ENCODE measurements around the gene SORCS2. TPM values are rescaled to one million over a fixed set of nuclear protein-coding genes. Genes with fewer than 3 reads are reported as not detected.

Gene SORCS2
- total RNA-seq, 1 experiment from 2014 or later: not detected

GRCh38 chr4:7650606-7651385 lies 458.5 kb downstream of the SORCS2 start:
- POLR2A ChIA-PET: interaction anchor here (0.7 to 1.8 kb wide), 4 partner anchors 20 to 444 kb away, joined by 3 to 7 read pairs (median 4); no protein-coding TSS in a partner anchor
- Mint-ChIP-seq H3K4me1 (ENCODE audit: insufficient read depth, unreplicated experiment) (peaks cover 39% of the 10 kb centered on the region), H3K27ac (ENCODE audit: low read depth, unreplicated experiment) (peak overlapping the region; percentile 21), H3K4me3 (ENCODE audit: unreplicated experiment) (no peak overlapping the region), H3K9me3 (ENCODE audit: unreplicated experiment) (no peaks in the 10 kb centered on the region), H3K36me3 (ENCODE audit: insufficient read depth, unreplicated experiment) (no peaks in the 10 kb centered on the region), H3K27me3 (ENCODE audit: insufficient read depth, unreplicated experiment) (no peaks in the 10 kb centered on the region)
- intact Hi-C loops (cut with micrococcal nuclease): loop anchor here (2.0 kb wide), 1 partner anchor 188 kb away; no protein-coding TSS in a partner anchor
- no TSS peak for BruUV-seq (replicated peaks)
- CTCF ChIA-PET: interaction anchor here (0.8 kb wide), 1 partner anchor 20 kb away, joined by 7 read pairs; no protein-coding TSS in a partner anchor
- TF ChIP-seq, protein P1, sequence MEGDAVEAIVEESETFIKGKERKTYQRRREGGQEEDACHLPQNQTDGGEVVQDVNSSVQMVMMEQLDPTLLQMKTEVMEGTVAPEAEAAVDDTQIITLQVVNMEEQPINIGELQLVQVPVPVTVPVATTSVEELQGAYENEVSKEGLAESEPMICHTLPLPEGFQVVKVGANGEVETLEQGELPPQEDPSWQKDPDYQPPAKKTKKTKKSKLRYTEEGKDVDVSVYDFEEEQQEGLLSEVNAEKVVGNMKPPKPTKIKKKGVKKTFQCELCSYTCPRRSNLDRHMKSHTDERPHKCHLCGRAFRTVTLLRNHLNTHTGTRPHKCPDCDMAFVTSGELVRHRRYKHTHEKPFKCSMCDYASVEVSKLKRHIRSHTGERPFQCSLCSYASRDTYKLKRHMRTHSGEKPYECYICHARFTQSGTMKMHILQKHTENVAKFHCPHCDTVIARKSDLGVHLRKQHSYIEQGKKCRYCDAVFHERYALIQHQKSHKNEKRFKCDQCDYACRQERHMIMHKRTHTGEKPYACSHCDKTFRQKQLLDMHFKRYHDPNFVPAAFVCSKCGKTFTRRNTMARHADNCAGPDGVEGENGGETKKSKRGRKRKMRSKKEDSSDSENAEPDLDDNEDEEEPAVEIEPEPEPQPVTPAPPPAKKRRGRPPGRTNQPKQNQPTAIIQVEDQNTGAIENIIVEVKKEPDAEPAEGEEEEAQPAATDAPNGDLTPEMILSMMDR (IDR thresholded peaks at IDR 0.05; ENCODE audit: unreplicated experiment): no peak
- DNase-seq (ENCODE audit: unreplicated experiment): peak; percentile 65

GRCh38 chr4:7651461-7651921 lies 459.2 kb downstream of the SORCS2 start:
- Mint-ChIP-seq H3K9me3 (ENCODE audit: unreplicated experiment) (no peaks in the 10 kb centered on the region), H3K4me1 (ENCODE audit: insufficient read depth, unreplicated experiment) (peaks cover 39% of the 10 kb centered on the region), H3K27me3 (ENCODE audit: insufficient read depth, unreplicated experiment) (no peaks in the 10 kb centered on the region), H3K27ac (ENCODE audit: low read depth, unreplicated experiment) (peak overlapping the region; percentile 21), H3K36me3 (ENCODE audit: insufficient read depth, unreplicated experiment) (no peaks in the 10 kb centered on the region), H3K4me3 (ENCODE audit: unreplicated experiment) (no peak overlapping the region)
- ChIA-PET POLR2A (interaction anchor here (0.7 to 1.8 kb wide), 4 partner anchors 21 to 445 kb away, joined by 3 to 7 read pairs (median 4); no protein-coding TSS in a partner anchor), CTCF (no interaction called here)
- no TSS peak for BruUV-seq (replicated peaks)
- DNase-seq (ENCODE audit: unreplicated experiment): peak; percentile 50
- intact Hi-C loops (cut with micrococcal nuclease): loop anchor here (2.0 kb wide), 1 partner anchor 189 kb away; no protein-coding TSS in a partner anchor
- TF ChIP-seq, protein P1 (IDR thresholded peaks at IDR 0.05; ENCODE audit: unreplicated experiment): no peak

- TF ChIP-seq, protein P1 (IDR thresholded peaks at IDR 0.05; ENCODE audit: unreplicated experiment): no peak
- Mint-ChIP-seq H3K4me1 (ENCODE audit: insufficient read depth, unreplicated experiment) (peaks cover 39% of the 10 kb centered on the region), H3K36me3 (ENCODE audit: insufficient read depth, unreplicated experiment) (no peaks in the 10 kb centered on the region), H3K9me3 (ENCODE audit: unreplicated experiment) (no peaks in the 10 kb centered on the region), H3K27ac (ENCODE audit: low read depth, unreplicated experiment) (peak overlapping the region; percentile 21), H3K27me3 (ENCODE audit: insufficient read depth, unreplicated experiment) (no peaks in the 10 kb centered on the region), H3K4me3 (ENCODE audit: unreplicated experiment) (no peak overlapping the region)
- no peak for DNase-seq (ENCODE audit: unreplicated experiment)
- ChIA-PET POLR2A (interaction anchor here (0.9 to 1.8 kb wide), 3 partner anchors 22 to 104 kb away, joined by 3 to 7 read pairs (median 4); no protein-coding TSS in a partner anchor), CTCF (interaction anchor here (0.6 to 0.7 kb wide), 2 partner anchors 552 to 889 kb away, joined by 3 read pairs; no protein-coding TSS in a partner anchor)
- no TSS peak for BruUV-seq (replicated peaks)
- intact Hi-C loops (cut with micrococcal nuclease): no loop called here
Observed at GRCh38 chr4:7652006-7652405, 459.7 kb downstream of the SORCS2 start.

GRCh38 chr4:7652451-7652881 lies 460.1 kb downstream of the SORCS2 start:
- H3K27me3 Mint-ChIP-seq (ENCODE audit: insufficient read depth, unreplicated experiment): no peaks in the 10 kb centered on the region
- H3K36me3 Mint-ChIP-seq (ENCODE audit: insufficient read depth, unreplicated experiment): no peaks in the 10 kb centered on the region
- peaks cover 39% of the 10 kb centered on the region for H3K4me1 Mint-ChIP-seq (ENCODE audit: insufficient read depth, unreplicated experiment)
- no peaks in the 10 kb centered on the region for H3K9me3 Mint-ChIP-seq (ENCODE audit: unreplicated experiment)
- intact Hi-C loops (cut with micrococcal nuclease): no loop called here
- H3K4me3 Mint-ChIP-seq (ENCODE audit: unreplicated experiment): no peak overlapping the region
- no peak overlapping the region for H3K27ac Mint-ChIP-seq (ENCODE audit: low read depth, unreplicated experiment)
- CTCF ChIA-PET: interaction anchor here (0.6 to 0.9 kb wide), 3 partner anchors 13 to 890 kb away, joined by 3 read pairs; no protein-coding TSS in a partner anchor
- no TSS peak for BruUV-seq (replicated peaks)
- POLR2A ChIA-PET: interaction anchor here (1.8 kb wide), 1 partner anchor 22 kb away, joined by 7 read pairs; no protein-coding TSS in a partner anchor
- no peak for DNase-seq (ENCODE audit: unreplicated experiment)
- TF ChIP-seq, protein P1 (IDR thresholded peaks at IDR 0.05; ENCODE audit: unreplicated experiment): no peak

Data from MCF 10A (cell line).